Measurements from ENCODE around the gene SULT2B1.

The SULT2B1 gene

DNA sequence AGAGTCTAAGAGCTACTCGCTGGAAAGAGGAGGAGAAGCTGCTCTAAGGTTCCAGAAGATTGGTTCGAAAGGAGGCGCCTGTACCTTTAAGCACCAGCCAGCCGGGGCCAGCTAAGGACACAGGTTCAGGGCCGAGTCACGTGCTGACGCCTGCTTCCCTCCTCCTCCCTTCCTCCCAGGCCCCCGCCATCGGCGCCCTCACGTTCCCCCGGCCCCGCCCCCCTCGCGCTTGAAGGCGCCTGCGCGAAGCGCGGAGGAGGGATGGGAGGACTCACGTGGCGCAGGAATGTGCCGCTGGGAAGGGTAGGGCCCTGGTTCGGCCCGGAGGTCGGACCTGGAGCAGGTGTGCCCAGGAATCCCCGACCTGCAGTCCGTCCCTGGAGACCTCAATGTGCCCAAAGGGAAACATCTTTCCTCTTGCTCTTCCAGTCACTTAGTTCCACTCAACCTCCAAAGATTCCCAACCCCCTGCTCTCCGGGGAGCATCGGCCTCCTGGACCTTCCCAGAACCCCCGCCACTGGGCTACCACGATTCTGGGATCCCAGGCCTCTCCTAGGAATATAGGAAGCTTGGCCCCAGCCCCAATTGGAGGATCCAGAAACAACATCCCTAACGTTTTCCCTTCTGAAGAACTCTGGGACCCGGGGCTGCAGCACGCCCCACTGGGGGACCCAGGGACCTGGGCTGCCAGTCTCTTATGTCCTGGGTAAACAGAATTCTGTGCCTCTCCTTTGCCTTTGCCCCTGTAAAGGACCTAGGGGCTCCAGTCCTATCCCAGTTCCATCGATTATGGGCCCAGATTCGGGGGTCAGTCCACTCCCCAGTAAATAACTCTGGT is 82.7 kb downstream of the SULT2B1 start:
- TF ChIP-seq YY1 (IDR thresholded peaks at IDR 0.05; ENCODE audit: insufficient read depth, insufficient read length): no peak
- Histone ChIP-seq H3K4me3 (ENCODE audit: insufficient read length, low read depth) (peak overlapping the region; percentile 25), H3K9ac (ENCODE audit: insufficient read length, low read depth) (peak overlapping the region; percentile 66), H3K4me1 (ENCODE audit: insufficient read depth, insufficient read length) (peaks cover 16% of the 10 kb centered on the region), H3K27me3 (ENCODE audit: insufficient read depth, insufficient read length) (peaks cover 21% of the 10 kb centered on the region), H3K36me3 (ENCODE audit: insufficient read depth, insufficient read length, low read length) (no peaks in the 10 kb centered on the region), H3K9me3 (ENCODE audit: insufficient read depth, low read length) (no peaks in the 10 kb centered on the region)
- peak; percentile 89 for DNase-seq (ENCODE audit: low read depth, low spot score)

DNA sequence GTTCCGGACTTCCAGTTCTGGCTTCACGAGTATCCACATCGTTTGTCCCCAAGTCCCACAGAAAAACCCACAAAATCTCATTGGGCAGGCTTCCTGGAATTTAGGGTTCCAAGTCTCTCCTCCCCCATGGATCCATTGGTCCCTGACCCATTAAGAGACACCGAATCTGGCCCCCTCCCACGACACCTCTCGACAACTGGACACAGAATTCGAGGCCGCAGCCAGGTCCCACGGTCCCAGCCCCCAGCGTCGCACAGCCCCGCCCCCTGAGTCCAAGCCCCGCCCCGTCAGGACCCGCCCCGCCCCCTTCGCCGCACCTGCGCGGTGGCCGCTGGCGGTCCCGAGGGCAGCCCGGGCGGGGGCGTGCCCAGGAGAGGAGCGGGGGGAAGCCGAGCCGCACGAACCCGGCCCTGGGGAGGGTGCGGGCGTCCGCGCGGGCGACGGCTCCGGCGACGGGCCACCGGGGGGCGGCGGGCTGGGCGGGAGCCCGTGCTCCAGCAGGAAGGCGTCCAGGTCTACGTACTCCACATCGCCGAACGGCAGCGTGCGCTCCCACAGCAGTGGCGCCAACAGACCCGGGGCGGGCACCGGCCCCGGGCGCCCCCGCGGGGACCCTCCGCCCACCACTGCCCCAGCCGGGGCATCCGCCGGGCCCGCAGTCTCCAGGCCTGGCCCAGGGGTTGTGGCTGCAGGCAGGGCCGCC is 83.4 kb downstream of the SULT2B1 start:
- DNase-seq (ENCODE audit: low read depth, low spot score): no peak
- Histone ChIP-seq H3K9me3 (ENCODE audit: insufficient read depth, low read length) (no peaks in the 10 kb centered on the region), H3K4me3 (ENCODE audit: insufficient read length, low read depth) (peak overlapping the region; percentile 59), H3K27me3 (ENCODE audit: insufficient read depth, insufficient read length) (peaks cover 26% of the 10 kb centered on the region), H3K4me1 (ENCODE audit: insufficient read depth, insufficient read length) (peaks cover 16% of the 10 kb centered on the region), H3K9ac (ENCODE audit: insufficient read length, low read depth) (peak overlapping the region; percentile 74), H3K36me3 (ENCODE audit: insufficient read depth, insufficient read length, low read length) (no peaks in the 10 kb centered on the region)
- TF ChIP-seq SUZ12 (IDR thresholded peaks at IDR 0.05; ENCODE audit: extremely low read depth, insufficient read depth, insufficient read length) (no peak), ZNF274 (IDR thresholded peaks at IDR 0.05; ENCODE audit: low read depth, low read length) (no peak), YY1 (IDR thresholded peaks at IDR 0.05; ENCODE audit: insufficient read depth, insufficient read length) (no peak)

DNA sequence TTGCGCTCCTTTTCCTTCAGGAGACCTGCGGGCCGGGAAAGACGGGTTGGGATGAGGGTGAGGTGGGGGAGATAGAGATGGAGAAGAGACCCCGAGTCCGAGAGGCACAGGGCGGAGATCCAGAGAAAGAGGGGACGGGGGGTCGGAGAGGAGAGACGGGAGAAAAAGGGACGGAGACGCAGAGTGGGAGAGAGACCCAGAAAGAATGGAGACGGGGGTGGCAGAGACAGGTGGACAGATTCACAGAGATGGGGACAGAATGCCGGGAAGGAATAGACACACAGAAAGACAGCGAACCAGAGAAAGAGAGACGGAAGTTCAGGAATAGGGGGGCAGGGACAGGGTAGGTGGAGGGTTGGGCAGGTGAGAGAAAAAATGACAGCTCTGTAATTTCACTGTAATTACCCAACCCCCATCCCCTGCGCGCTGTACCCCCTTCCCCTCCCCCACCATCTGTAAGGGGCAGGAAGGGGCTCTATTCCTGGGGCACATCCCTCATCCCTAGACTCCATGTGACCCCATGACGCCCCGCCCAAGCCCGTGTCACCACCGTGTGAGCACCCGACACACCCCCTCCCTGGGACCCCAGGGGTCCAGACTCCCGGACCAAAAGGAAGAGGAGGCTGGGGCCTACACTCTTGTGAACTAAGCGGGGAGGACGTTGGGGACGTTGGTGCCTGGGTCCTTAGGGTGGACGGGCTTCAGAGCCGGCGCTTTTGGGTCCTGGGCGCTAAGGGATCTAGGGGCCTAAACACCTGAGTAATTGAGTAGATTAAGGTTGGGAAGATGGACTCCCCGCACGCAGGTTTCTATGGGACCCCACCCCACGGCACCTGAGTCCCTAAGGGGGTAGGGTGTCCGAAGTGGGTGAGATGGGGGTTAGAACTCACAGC is 84.2 kb downstream of the SULT2B1 start:
- TF ChIP-seq YY1 (IDR thresholded peaks at IDR 0.05; ENCODE audit: insufficient read depth, insufficient read length) (no peak), SUZ12 (IDR thresholded peaks at IDR 0.05; ENCODE audit: extremely low read depth, insufficient read depth, insufficient read length) (no peak), ZNF274 (IDR thresholded peaks at IDR 0.05; ENCODE audit: low read depth, low read length) (no peak)
- peak overlapping the region; percentile 59 for H3K4me3 ChIP-seq (ENCODE audit: insufficient read length, low read depth)
- peaks cover 12% of the 10 kb centered on the region for H3K4me1 ChIP-seq (ENCODE audit: insufficient read depth, insufficient read length)
- H3K9me3 ChIP-seq (ENCODE audit: insufficient read depth, low read length): no peaks in the 10 kb centered on the region
- H3K27me3 ChIP-seq (ENCODE audit: insufficient read depth, insufficient read length): peaks cover 26% of the 10 kb centered on the region
- no peak for DNase-seq (ENCODE audit: low read depth, low spot score)
- no peaks in the 10 kb centered on the region for H3K36me3 ChIP-seq (ENCODE audit: insufficient read depth, insufficient read length, low read length)
- peak overlapping the region; percentile 77 for H3K9ac ChIP-seq (ENCODE audit: insufficient read length, low read depth)

DNA sequence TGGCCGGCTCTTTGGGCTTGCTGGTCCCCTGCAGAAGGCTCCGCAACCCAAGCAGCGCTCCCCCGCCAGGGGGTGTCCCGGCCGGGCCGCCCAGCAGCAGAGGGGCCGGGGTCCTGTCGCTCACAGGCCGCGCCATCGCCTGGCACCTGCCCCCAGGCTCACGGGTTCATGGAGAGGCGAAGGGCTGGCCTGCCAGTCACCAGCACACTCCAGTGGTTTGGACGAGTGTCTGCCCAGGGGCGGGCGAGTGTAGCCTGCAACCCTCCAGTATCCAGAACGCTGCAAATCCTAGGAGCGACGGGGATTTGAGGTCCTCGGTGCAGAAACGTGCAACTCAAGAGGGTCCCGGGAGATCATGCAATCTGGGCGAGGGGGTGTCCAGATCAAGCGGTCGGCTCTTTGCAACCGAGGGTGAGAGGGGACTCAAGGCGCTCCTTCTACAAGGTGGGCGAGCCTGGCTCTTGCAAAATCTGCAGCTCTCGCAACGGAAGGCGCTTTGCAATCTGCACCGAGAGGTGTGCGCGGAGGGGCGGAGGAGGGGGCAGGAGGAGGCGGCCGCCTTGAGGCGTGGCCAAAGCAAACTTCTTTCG is 85.0 kb downstream of the SULT2B1 start, which contains the start of gene DBP:
Gene DBP (minus strand): TSS at position 521 of the 590 bp plus-strand sequence. CDS start 385 bp downstream, at position 136.
- peaks cover 26% of the 10 kb centered on the region for H3K27me3 ChIP-seq (ENCODE audit: insufficient read depth, insufficient read length)
- H3K9ac ChIP-seq (ENCODE audit: insufficient read length, low read depth): peak within 1 kb of the TSS; percentile 77
- peaks cover 12% of the 10 kb centered on the region for H3K4me1 ChIP-seq (ENCODE audit: insufficient read depth, insufficient read length)
- peak within 1 kb of the TSS; percentile 59 for H3K4me3 ChIP-seq (ENCODE audit: insufficient read length, low read depth)
- no peaks in the 10 kb centered on the region for H3K9me3 ChIP-seq (ENCODE audit: insufficient read depth, low read length)
- no peaks in the 10 kb centered on the region for H3K36me3 ChIP-seq (ENCODE audit: insufficient read depth, insufficient read length, low read length)
- TF ChIP-seq YY1 (IDR thresholded peaks at IDR 0.05; ENCODE audit: insufficient read depth, insufficient read length) (no peak), ZNF274 (IDR thresholded peaks at IDR 0.05; ENCODE audit: low read depth, low read length) (no peak), SUZ12 (IDR thresholded peaks at IDR 0.05; ENCODE audit: extremely low read depth, insufficient read depth, insufficient read length) (no peak)
- DNase-seq (ENCODE audit: low read depth, low spot score): no peak

DNA sequence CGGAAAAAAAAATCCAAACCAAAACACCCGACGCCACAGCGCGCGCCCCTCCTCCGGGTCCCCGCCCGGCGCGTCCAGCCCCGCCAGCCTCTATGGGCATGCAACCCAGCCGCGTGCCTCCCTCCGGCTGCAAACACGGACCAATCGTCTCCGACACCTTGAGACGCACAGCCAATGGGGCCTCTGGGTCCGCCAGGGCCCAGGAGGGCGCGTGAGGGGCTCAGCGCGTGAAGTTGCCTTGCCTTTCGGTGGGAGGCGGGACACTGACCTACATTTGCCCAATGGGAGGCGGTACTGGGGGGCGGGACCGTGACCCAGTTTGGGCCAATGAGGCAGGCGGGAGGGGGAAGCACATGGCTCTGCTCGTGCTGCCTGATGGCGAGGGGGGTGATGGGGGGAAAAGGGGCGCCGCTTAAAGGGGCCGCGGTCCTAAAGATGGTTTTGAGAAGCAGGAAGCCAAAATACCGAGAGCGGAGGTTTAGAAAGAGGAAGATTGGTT is 85.5 kb downstream of the SULT2B1 start:
- peak; percentile 92 for DNase-seq (ENCODE audit: low read depth, low spot score)
- Histone ChIP-seq H3K4me3 (ENCODE audit: insufficient read length, low read depth) (peak overlapping the region; percentile 30), H3K4me1 (ENCODE audit: insufficient read depth, insufficient read length) (peaks cover 10% of the 10 kb centered on the region), H3K36me3 (ENCODE audit: insufficient read depth, insufficient read length, low read length) (no peaks in the 10 kb centered on the region), H3K9me3 (ENCODE audit: insufficient read depth, low read length) (no peaks in the 10 kb centered on the region), H3K9ac (ENCODE audit: insufficient read length, low read depth) (peak overlapping the region; percentile 61), H3K27me3 (ENCODE audit: insufficient read depth, insufficient read length) (peaks cover 26% of the 10 kb centered on the region)
- no peak for TF ChIP-seq ZNF274 (IDR thresholded peaks at IDR 0.05; ENCODE audit: low read depth, low read length)
- TF ChIP-seq YY1 (IDR thresholded peaks at IDR 0.05; ENCODE audit: insufficient read depth, insufficient read length): no peak
- no peak for TF ChIP-seq SUZ12 (IDR thresholded peaks at IDR 0.05; ENCODE audit: extremely low read depth, insufficient read depth, insufficient read length)

DNA sequence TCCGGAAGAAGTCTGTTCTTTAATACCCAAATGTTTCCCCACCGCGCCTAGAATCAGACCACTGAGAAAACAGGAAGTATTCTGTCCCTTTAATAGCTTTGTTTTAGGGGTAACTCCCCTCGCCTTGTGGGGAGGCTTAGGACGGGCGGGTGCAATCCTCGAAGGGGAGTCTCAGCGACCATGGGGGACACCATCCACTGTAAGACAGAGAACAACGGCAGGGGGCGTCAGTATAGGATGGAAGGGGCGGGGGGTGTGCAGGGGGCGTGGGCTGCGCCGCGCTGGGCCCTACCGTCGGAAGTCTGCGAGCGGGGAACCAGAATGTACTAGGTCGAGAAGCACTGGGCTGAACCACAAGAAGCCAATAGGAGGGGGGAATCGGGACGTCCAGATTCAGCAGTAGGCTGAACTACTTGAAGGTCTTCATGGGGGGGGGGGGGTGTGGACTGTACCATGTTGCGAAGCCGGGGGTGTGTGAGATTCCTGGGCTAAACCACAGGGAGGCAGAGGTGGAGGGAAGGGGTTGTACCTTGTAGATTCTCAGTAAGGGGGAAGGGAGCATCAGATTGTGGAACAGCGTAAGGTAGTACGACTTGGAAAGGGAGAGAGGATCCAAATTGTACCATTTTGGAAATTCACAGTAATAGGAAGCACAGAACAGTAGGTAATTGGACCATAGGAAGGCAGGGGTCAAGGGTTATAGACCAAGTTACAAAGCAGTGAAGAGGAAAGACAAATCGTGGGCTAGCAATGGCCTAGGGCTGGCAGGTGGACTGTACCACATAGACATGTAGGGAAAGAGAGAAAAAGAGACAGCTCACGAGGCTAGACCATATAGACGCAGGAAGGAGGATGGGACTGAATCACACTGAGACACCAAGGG is 86.2 kb downstream of the SULT2B1 start:
- peaks cover 26% of the 10 kb centered on the region for H3K27me3 ChIP-seq (ENCODE audit: insufficient read depth, insufficient read length)
- peak overlapping the region; percentile 30 for H3K4me3 ChIP-seq (ENCODE audit: insufficient read length, low read depth)
- DNase-seq (ENCODE audit: low read depth, low spot score): peak; percentile 64
- peaks cover 4% of the 10 kb centered on the region for H3K4me1 ChIP-seq (ENCODE audit: insufficient read depth, insufficient read length)
- no peak for TF ChIP-seq YY1 (IDR thresholded peaks at IDR 0.05; ENCODE audit: insufficient read depth, insufficient read length)
- TF ChIP-seq SUZ12 (IDR thresholded peaks at IDR 0.05; ENCODE audit: extremely low read depth, insufficient read depth, insufficient read length): no peak
- TF ChIP-seq ZNF274 (IDR thresholded peaks at IDR 0.05; ENCODE audit: low read depth, low read length): no peak
- H3K9ac ChIP-seq (ENCODE audit: insufficient read length, low read depth): peak overlapping the region; percentile 61
- no peaks in the 10 kb centered on the region for H3K36me3 ChIP-seq (ENCODE audit: insufficient read depth, insufficient read length, low read length)
- no peaks in the 10 kb centered on the region for H3K9me3 ChIP-seq (ENCODE audit: insufficient read depth, low read length)
